Motor neuron (in vitro differentiated cells): Measurements from ENCODE around the gene ZNF518A. TPM values are rescaled to one million over a fixed set of nuclear protein-coding genes. Genes with fewer than 3 reads are reported as not detected.

Source experiments
- ATAC-seq, 8 experiments: fragments of 200-7000 bp; cut with Tn5 transposase; replicated peaks in 6 of 8; 2 replicates each; pipeline ENCODE4 v1.8.0; 2021; ENCODE audit warnings: mild to moderate bottlenecking in 8 of 8, moderate library complexity in 8 of 8
- H3K27ac ChIP-seq, 2 donors: fragments of 250-450 bp; sonication (Bioruptor Pico); 2 replicates each; pipeline ENCODE4 v1.9.0; 2021; ENCODE audit warnings: antibody characterized with exemption in 2 of 2, mild to moderate bottlenecking in 2 of 2, moderate library complexity in 1 of 2
- H3K4me1 ChIP-seq, 2 donors: fragments of 250-450 bp; sonication (Bioruptor Pico); replicated peaks in 1 of 2; 2 replicates each; pipeline ENCODE4 v1.6.1; 2021; ENCODE audit warnings: antibody characterized with exemption in 2 of 2, mild to moderate bottlenecking in 2 of 2, moderate library complexity in 1 of 2
- H3K4me3 ChIP-seq, 5 donors: fragments of 250-450 bp; sonication (Bioruptor Pico); 2 replicates each; pipeline ENCODE4 v1.9.0; 2021; ENCODE audit warnings: antibody characterized with exemption in 5 of 5, mild to moderate bottlenecking in 5 of 5, moderate library complexity in 4 of 5
- WGBS, 10 experiments: fragments of 450-650 bp; shearing (Covaris generic); methylation state at CpG; one replicate each; pipeline ENCODE4 v1.0.0; 2022; 5-methylcytosine and 5-hydroxymethylcytosine counted together
- in situ Hi-C, 9 experiments: fragments of 400-800 bp; cut with MboI; loops; one replicate each; pipeline ENCODE4 v1.15.0; 2021; ENCODE audit warnings: low sequenced_read_pairs in 9 of 9, low pct_unique_long_range_greater_than_20kb in 2 of 9; ENCODE audit not compliant: unreplicated experiment in 9 of 9
- total RNA-seq, 8 experiments: library from RNA; unstranded; fragments of 300-600 nt; gene quantifications; 2 replicates each; pipeline versions ENCODE4 v1.2.3 to v1.2.4, GENCODE V29; 2022

Gene ZNF518A
- total RNA-seq, 8 experiments from 2014 or later = 15.1 to 36.7 (median 26.0) TPM

DNA sequence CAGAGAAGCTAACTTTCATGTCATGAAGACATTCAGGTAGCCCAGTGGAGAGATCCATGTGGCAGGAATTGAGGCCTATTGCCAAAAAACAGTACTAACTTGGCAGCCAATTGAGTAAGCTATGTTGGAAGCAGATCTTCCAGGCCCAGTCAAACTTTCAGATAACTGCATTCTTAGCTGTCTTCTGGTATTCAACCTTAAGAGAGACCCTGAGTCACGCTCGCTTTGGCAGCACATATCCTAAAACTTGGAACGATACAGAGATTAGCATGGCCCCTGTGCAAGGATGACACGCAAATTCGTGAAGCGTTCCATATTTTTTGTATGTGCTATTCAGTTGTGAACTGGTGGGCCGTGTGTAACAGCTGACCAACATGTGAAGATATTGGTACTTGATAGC lies 17.6 kb upstream of the ZNF518A start:
- Histone ChIP-seq H3K4me1 (no peaks in the 10 kb centered on the region), H3K4me3 (no peak overlapping the region), H3K27ac (no peak overlapping the region)
- in situ Hi-C loops = no loop called here
- no peak for ATAC-seq
- WGBS, 10 experiments = 46 to 94% (median 66%) methylated on average over 1 to 7 of the region's 7 CpGs; no CpG with 5 or more reads in 2 of the 10 experiments

GRCh38 chr10:96118604-96119450 lies 11.3 kb upstream of the ZNF518A start:
- in situ Hi-C loops = no loop called here
- H3K4me3 ChIP-seq = no peak overlapping the region
- no peak for ATAC-seq
- 57 to 100% (median 88%) methylated on average over 2 to 16 of the region's 21 CpGs for WGBS, 10 experiments
- H3K4me1 ChIP-seq = no peaks in the 10 kb centered on the region
- no peak overlapping the region for H3K27ac ChIP-seq

GRCh38 chr10:96122824-96123223 lies 7.3 kb upstream of the ZNF518A start:
- Histone ChIP-seq H3K4me3 (no peak overlapping the region), H3K4me1 (peaks cover 4 to 7% of the 10 kb centered on the region in 2 donors), H3K27ac (no peak overlapping the region)
- in situ Hi-C loops = no loop called here
- ATAC-seq = no peak

GRCh38 chr10:96124230-96125141 lies 5.6 kb upstream of the ZNF518A start:
- in situ Hi-C loops = no loop called here
- peak overlapping the region in 4 of 5 donors; percentile 21 to 44 (median 41) for H3K4me3 ChIP-seq
- peak overlapping the region in 1 of 2 donors; percentile 77 for H3K27ac ChIP-seq
- WGBS, 10 experiments = 0 to 18% (median 8%) methylated on average over 1 to 3 of the region's 4 CpGs; no CpG with 5 or more reads in 3 of the 10 experiments
- H3K4me1 ChIP-seq = peaks cover 8 to 10% of the 10 kb centered on the region in 2 donors
- ATAC-seq = peak; percentile 74 to 99 (median 88)

DNA sequence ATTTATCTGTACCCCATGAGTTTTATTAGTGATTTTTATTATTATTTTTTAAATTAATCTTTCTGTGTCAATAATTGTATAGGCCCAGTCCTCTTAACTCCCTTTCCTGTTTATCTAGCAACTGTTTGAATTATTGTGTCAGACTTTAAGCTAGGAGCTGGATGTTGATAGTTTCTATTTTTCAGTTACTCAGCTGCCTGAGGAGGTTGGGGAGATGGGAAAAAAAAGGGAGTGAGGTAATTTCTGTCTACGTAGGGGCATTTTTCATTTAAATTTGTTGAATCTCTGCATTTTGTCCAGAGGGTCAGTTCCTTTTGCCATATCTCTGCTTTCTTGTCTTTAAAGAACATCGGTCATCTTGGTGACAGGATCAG lies 5.0 kb upstream of the ZNF518A start:
- WGBS, 10 experiments = 20 to 95% (median 86%) methylated on average over 1 to 2 of the region's 2 CpGs; no CpG with 5 or more reads in 1 of the 10 experiments
- Histone ChIP-seq H3K4me1 (peaks cover 8 to 12% of the 10 kb centered on the region in 2 donors), H3K27ac (no peak overlapping the region), H3K4me3 (peak overlapping the region in 1 of 5 donors; percentile 44)
- ATAC-seq = no peak
- in situ Hi-C loops = no loop called here

GRCh38 chr10:96130326-96130995 lies 364 bp downstream of the ZNF518A start:
- 0 to 35% (median 6%) methylated on average over 1 to 15 of the region's 42 CpGs; no CpG with 5 or more reads in 2 of the 10 experiments for WGBS, 10 experiments
- H3K4me3 ChIP-seq = peak overlapping the region; percentile 67 to 86 (median 82)
- in situ Hi-C loops = no loop called here
- peaks cover 7 to 19% of the 10 kb centered on the region in 2 donors for H3K4me1 ChIP-seq
- peak overlapping the region; percentile 96 to 97 for H3K27ac ChIP-seq
- peak; percentile 72 to 88 (median 78) for ATAC-seq

DNA sequence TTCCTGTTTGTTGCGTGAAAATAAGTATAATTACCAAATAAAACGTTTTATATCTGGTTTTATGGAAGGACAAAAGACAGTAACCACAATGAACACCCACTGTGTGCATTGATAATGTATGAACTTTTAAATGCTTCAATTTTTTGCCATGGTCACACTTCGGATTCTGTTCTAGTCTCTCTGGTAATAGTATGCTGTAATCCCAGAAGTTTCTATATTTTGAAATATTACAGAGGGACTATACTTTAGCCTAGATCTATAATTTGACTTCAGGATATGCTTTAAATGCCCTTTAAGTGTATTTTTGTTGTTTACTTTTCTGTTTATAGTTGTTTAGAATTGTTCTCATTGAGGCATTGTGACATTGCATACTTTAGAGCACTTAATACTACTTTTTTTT lies 1.5 kb downstream of the ZNF518A start:
- ATAC-seq = no peak
- H3K27ac ChIP-seq = no peak overlapping the region
- in situ Hi-C loops = no loop called here
- 28 to 100% (median 36%) methylated on average over 1 to 3 of the region's 3 CpGs; no CpG with 5 or more reads in 3 of the 10 experiments for WGBS, 10 experiments
- H3K4me1 ChIP-seq = peaks cover 7 to 19% of the 10 kb centered on the region in 2 donors
- peak overlapping the region; percentile 67 to 86 (median 82) for H3K4me3 ChIP-seq

GRCh38 chr10:96133135-96133534 lies 3.0 kb downstream of the ZNF518A start:
- in situ Hi-C loops = no loop called here
- Histone ChIP-seq H3K4me1 (peaks cover 7 to 19% of the 10 kb centered on the region in 2 donors), H3K27ac (no peak overlapping the region), H3K4me3 (no peak overlapping the region)
- no peak for ATAC-seq

DNA sequence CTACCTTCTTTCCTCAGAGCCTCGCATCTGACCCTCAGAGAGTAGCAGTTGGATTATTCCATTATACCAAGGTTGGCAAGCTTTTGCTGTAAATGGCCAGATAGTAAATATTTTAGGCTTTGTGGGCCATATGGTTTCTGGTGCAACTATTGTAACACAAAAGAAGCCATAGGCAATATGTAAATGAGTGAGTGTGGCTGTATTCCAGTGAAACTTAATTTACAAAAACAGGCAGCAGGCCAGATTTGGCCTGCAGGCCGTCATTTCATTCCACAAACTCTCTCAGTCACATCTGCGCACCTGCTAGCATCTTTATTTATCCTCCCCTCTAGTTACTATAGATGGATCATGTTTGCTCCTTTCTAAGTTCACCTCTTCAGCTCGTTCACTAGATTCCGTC lies 6.7 kb downstream of the ZNF518A start:
- in situ Hi-C loops = no loop called here
- WGBS, 10 experiments = 25 to 96% (median 82%) methylated on average over 2 to 5 of the region's 5 CpGs
- ATAC-seq = peak in 3 of 8 experiments; percentile 65 to 90 (median 73)
- Histone ChIP-seq H3K4me1 (peaks cover 3 to 7% of the 10 kb centered on the region in 2 donors), H3K4me3 (no peak overlapping the region), H3K27ac (no peak overlapping the region)

DNA sequence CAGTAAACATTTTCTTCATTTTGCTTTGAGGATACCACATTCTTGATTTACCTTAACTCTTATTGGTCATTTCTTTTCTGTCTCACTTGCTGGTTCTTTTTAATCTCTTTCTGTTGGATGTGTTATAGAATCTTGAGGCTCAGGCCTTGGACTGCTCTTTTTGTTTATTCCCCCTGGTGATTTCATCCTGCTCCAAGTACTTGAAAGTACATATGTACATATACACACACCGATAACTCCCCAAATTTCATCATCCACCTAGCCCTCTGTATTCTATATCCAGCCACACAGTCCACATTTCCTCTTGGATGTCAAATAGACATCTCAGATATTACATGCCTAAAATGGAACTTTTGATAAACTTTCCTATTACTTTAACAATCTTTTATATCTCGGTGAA lies 7.5 kb downstream of the ZNF518A start:
- peak in 3 of 8 experiments; percentile 72 to 80 (median 73) for ATAC-seq
- no peak overlapping the region for H3K27ac ChIP-seq
- WGBS, 10 experiments = 50 to 100% (median 90%) methylated on average over 1 to 2 of the region's 2 CpGs; no CpG with 5 or more reads in 1 of the 10 experiments
- H3K4me1 ChIP-seq = no peaks in the 10 kb centered on the region
- in situ Hi-C loops = no loop called here
- H3K4me3 ChIP-seq = no peak overlapping the region

DNA sequence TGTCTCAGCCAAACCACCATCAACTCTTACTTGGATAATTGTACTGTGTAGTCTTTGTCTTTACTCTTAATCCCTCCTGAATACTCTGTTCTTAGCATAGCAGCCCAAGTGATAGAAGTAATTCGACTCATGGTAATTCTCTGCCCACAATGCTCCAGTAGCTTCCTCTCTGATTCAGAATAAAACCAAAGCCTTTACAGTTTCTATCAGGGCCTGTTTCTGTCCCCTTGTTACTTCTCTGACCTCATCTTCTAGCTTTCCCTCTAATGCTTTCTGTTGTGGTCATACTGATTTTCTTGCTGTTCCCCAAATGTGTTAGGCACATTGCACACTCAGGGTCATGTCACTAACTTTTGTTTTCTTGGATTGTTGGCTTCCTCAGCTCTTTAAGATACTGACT lies 8.0 kb downstream of the ZNF518A start:
- Histone ChIP-seq H3K27ac (no peak overlapping the region), H3K4me3 (no peak overlapping the region), H3K4me1 (no peaks in the 10 kb centered on the region)
- WGBS, 10 experiments = 57 to 100% (median 95%) methylated on average over 1 of the region's 1 CpG; no CpG with 5 or more reads in 2 of the 10 experiments
- ATAC-seq = peak in 3 of 8 experiments; percentile 12 to 28 (median 21)
- in situ Hi-C loops = no loop called here

DNA sequence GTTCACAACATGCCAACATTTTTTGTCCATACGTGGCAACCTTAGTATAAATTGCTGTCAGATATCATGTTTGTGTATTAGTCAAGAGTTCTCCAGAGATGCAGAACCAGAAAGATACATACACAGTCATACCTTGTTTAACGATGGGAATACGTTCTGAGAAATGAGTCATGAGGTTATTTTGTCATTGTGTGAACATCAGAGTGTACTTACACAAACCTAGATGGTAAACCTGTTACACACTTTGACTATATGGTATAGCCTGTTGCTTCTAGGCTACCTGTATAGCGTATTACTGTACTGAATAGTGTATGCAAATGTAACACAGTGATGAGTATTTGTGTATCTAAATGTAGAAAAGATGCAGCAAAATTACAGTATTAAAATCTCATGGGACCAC lies 22.3 kb downstream of the ZNF518A start:
- no peak for ATAC-seq

More for the DNA sequence above, 22.3 kb downstream of the ZNF518A start:
- WGBS, 10 experiments = 92 to 100% (median 99%) methylated on average over 2 to 4 of the region's 4 CpGs; no CpG with 5 or more reads in 2 of the 10 experiments
- no peak overlapping the region for H3K4me3 ChIP-seq
- H3K4me1 ChIP-seq = no peaks in the 10 kb centered on the region
- H3K27ac ChIP-seq = no peak overlapping the region
- in situ Hi-C loops = no loop called here
